Smooth muscle cell (in vitro differentiated cells): ENCODE data around the gene TCERG1L. TPM values are rescaled to one million over a fixed set of nuclear protein-coding genes. Genes with fewer than 3 reads are reported as not detected.

Experiments used
- DNase-seq: peaks from one replicate; lab custom pipeline; 2025; ENCODE audit not compliant: unreplicated experiment; lab: John Stamatoyannopoulos, UW
- H2AFZ ChIP-seq: fragments of 200-600 bp; sonication (generic); 2 replicates; pipeline ENCODE4 v1.6.0; 2016; ENCODE audit warnings: antibody characterized with exemption, low read depth, mild to moderate bottlenecking
- H3F3A ChIP-seq: fragments of 200-600 bp; sonication (generic); 2 replicates; pipeline ENCODE4 v1.6.0; 2017; ENCODE audit warnings: antibody characterized with exemption, low read depth
- H3K27ac ChIP-seq: fragments of 200-600 bp; sonication (generic); 2 replicates; pipeline ENCODE4 v1.5.1; 2016; ENCODE audit warnings: low read depth, mild to moderate bottlenecking
- H3K27me3 ChIP-seq: fragments of 200-600 bp; sonication (generic); 2 replicates; pipeline ENCODE4 v1.6.1; 2016; ENCODE audit warnings: low read depth, mild to moderate bottlenecking
- H3K36me3 ChIP-seq: fragments of 200-600 bp; sonication (generic); 2 replicates; pipeline ENCODE4 v1.5.1; 2016; ENCODE audit warnings: low read depth
- H3K4me1 ChIP-seq: fragments of 200-600 bp; sonication (generic); 2 replicates; pipeline ENCODE4 v1.5.1; 2016; ENCODE audit warnings: low read depth
- H3K4me2 ChIP-seq: fragments of 200-600 bp; sonication (generic); 2 replicates; pipeline ENCODE4 v1.6.0; 2016; ENCODE audit warnings: mild to moderate bottlenecking
- H3K4me3 ChIP-seq: fragments of 200-600 bp; sonication (generic); 2 replicates; pipeline ENCODE4 v1.5.1; 2016; ENCODE audit warnings: mild to moderate bottlenecking
- H3K79me2 ChIP-seq: fragments of 200-600 bp; sonication (generic); 2 replicates; pipeline ENCODE4 v1.6.0; 2016; ENCODE audit warnings: low read depth, mild to moderate bottlenecking
- H3K9ac ChIP-seq: fragments of 200-600 bp; sonication (generic); 2 replicates; pipeline ENCODE4 v1.6.0; 2016; ENCODE audit warnings: low read depth
- H3K9me3 ChIP-seq: fragments of 200-600 bp; sonication (generic); replicated peaks from 2 replicates; pipeline ENCODE4 v1.5.1; 2016; ENCODE audit warnings: low read depth
- H4K20me1 ChIP-seq: fragments of 200-600 bp; sonication (generic); 2 replicates; pipeline ENCODE4 v1.6.0; 2016; ENCODE audit warnings: low read depth
- WGBS: methylation state at CpG from one replicate; pipeline ENCODE4 v1.1.7; 2016; ENCODE audit warnings: low lambda C conversion rate; 5-methylcytosine and 5-hydroxymethylcytosine counted together
- polyA plus RNA-seq: library from polyadenylated mRNA; unstranded; fragments of >200 nt; fragmentation: Nextera tagmentation; extraction: Ambion mirVana; gene quantifications from 2 replicates; pipeline ENCODE4 v1.2.1, GENCODE V29; 2016
- total RNA-seq: library from RNA; depleted of rRNA; stranded (reverse); fragments of >200 nt; gene quantifications from 2 replicates; pipeline ENCODE4 v1.2.3, GENCODE V29; 2014
- TF ChIP-seq, protein P1 (sequence below): fragments of 200-600 bp; sonication (generic); IDR thresholded peaks from 2 replicates; pipeline ENCODE4 v1.5.1; 2017; ENCODE audit warnings: borderline replicate concordance, mild to moderate bottlenecking, antibody characterized with exemption; ENCODE audit not compliant: insufficient read depth, poor library complexity, severe bottlenecking

TCERG1L gene
- total and polyA plus RNA-seq, 2 experiments from 2014 or later = not detected

DNA sequence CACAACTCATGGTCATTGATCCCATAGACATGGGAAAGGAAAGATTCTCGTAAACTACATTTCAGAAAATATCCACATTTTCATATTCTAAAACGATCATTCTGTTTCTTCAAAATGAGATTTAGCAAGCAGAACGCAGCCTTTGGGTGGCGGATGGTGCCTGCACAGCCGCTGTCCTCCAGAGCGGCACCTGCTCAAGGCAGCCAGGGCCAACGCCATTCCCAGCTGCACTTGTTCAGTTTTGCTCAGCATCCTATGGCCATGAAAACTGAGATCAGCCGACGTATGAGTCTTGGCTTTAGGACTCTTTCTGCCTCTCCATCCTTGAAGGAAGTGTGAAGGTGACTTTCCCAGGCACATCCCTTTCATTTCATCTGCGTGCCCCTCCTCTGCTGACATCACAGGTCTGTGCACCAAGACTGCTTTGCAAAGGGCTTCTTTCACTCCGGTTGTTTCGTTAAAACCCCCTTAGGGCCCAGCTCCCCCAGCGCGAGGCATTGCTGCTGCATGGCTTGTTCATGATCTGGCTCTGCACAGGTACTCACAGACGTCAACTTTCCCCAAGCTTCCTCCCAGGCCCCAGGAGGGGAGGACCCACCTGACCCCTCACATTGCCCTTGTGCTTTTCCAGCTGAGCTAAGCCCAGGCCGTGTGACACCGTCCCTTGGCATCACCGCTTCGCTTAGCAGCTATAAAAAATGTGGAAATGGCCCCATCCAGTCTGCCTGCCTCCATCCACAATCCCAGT is 37.2 kb downstream of the TCERG1L start:
- WGBS = 95% methylated on average over 19 of the region's 19 CpGs
- no peak overlapping the region for H3K27ac ChIP-seq
- H3K4me1 ChIP-seq = no peaks in the 10 kb centered on the region
- H3K27me3 ChIP-seq = peaks cover 14% of the 10 kb centered on the region
- H3K79me2 ChIP-seq = no peaks in the 10 kb centered on the region
- H3K4me3 ChIP-seq = no peak overlapping the region
- no peaks in the 10 kb centered on the region for H3K36me3 ChIP-seq
- DNase-seq = no peak
- no peaks in the 10 kb centered on the region for H4K20me1 ChIP-seq
- no peak overlapping the region for H2AFZ ChIP-seq
- no peak overlapping the region for H3K9ac ChIP-seq
- H3K9me3 ChIP-seq = no peaks in the 10 kb centered on the region
- H3F3A ChIP-seq = no peaks in the 10 kb centered on the region
- TF ChIP-seq, protein P1, sequence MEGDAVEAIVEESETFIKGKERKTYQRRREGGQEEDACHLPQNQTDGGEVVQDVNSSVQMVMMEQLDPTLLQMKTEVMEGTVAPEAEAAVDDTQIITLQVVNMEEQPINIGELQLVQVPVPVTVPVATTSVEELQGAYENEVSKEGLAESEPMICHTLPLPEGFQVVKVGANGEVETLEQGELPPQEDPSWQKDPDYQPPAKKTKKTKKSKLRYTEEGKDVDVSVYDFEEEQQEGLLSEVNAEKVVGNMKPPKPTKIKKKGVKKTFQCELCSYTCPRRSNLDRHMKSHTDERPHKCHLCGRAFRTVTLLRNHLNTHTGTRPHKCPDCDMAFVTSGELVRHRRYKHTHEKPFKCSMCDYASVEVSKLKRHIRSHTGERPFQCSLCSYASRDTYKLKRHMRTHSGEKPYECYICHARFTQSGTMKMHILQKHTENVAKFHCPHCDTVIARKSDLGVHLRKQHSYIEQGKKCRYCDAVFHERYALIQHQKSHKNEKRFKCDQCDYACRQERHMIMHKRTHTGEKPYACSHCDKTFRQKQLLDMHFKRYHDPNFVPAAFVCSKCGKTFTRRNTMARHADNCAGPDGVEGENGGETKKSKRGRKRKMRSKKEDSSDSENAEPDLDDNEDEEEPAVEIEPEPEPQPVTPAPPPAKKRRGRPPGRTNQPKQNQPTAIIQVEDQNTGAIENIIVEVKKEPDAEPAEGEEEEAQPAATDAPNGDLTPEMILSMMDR = no peak
- no peak overlapping the region for H3K4me2 ChIP-seq

DNA sequence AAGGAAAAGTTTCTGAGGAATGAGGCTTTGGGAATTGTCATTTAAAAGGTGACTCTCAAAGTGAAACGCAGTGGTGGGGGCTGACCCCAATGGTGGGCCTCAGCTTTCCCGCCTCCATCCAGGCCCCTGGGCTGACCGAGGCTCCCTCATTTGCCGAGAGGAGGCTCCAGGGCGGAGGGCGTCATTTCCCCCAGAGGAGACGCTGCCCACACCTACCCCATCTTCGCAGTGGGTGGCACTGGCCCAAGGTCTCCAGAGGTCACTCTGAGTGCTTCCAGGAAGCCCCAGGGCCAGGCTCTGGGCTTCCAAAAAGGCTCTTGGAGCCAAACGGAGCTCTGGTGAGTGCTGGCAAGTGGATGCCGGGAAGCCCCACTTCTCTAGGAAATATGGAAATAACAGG is 38.0 kb downstream of the TCERG1L start:
- TF ChIP-seq, protein P1 = no peak
- Histone ChIP-seq H3K27me3 (peaks cover 14% of the 10 kb centered on the region), H3K4me1 (no peaks in the 10 kb centered on the region), H3K4me2 (no peak overlapping the region), H2AFZ (no peak overlapping the region), H3K9ac (no peak overlapping the region), H3F3A (no peaks in the 10 kb centered on the region), H4K20me1 (no peaks in the 10 kb centered on the region), H3K4me3 (no peak overlapping the region), H3K27ac (no peak overlapping the region), H3K36me3 (no peaks in the 10 kb centered on the region), H3K9me3 (no peaks in the 10 kb centered on the region), H3K79me2 (no peaks in the 10 kb centered on the region)
- DNase-seq = no peak
- 94% methylated on average over 10 of the region's 10 CpGs for WGBS

DNA sequence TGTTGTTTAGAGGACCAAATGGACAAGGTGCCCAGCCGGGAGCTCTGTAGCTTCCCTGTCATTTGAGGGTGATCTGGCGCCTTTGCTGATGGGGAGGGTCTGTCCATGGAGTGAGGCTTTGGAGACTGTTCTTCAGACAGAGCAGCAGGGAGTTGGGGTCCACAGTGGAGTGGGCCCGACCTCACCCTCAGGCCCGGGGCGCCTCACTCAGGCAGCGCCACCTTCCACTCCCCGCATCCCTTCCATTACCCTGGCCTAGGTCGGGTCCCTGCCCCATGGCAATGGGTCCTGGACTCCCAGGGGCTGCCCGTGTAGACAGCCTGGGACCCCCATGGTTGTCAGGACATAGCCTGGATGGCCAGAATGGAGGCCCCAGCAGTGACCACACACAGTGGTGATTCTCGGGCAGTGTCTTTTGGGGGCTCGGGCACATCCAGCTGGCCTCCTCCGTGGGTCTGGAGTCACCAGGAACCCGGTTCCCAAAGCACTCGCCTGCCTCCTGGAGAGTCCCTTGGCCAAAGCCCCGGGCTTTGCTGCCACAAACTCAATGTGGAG is 38.5 kb downstream of the TCERG1L start:
- H3K4me3 ChIP-seq = no peak overlapping the region
- TF ChIP-seq, protein P1 = no peak
- no peaks in the 10 kb centered on the region for H3K79me2 ChIP-seq

More for the DNA sequence above, 38.5 kb downstream of the TCERG1L start:
- H3K27me3 ChIP-seq = peaks cover 14% of the 10 kb centered on the region
- H3K4me2 ChIP-seq = no peak overlapping the region
- no peaks in the 10 kb centered on the region for H3F3A ChIP-seq
- 90% methylated on average over 14 of the region's 15 CpGs for WGBS
- H2AFZ ChIP-seq = no peak overlapping the region
- no peaks in the 10 kb centered on the region for H3K4me1 ChIP-seq
- H3K9me3 ChIP-seq = no peaks in the 10 kb centered on the region
- no peaks in the 10 kb centered on the region for H3K36me3 ChIP-seq
- H3K9ac ChIP-seq = no peak overlapping the region
- H4K20me1 ChIP-seq = no peaks in the 10 kb centered on the region
- no peak overlapping the region for H3K27ac ChIP-seq
- DNase-seq = no peak
